Measurements from ENCODE around the gene TMEM123.

DNA sequence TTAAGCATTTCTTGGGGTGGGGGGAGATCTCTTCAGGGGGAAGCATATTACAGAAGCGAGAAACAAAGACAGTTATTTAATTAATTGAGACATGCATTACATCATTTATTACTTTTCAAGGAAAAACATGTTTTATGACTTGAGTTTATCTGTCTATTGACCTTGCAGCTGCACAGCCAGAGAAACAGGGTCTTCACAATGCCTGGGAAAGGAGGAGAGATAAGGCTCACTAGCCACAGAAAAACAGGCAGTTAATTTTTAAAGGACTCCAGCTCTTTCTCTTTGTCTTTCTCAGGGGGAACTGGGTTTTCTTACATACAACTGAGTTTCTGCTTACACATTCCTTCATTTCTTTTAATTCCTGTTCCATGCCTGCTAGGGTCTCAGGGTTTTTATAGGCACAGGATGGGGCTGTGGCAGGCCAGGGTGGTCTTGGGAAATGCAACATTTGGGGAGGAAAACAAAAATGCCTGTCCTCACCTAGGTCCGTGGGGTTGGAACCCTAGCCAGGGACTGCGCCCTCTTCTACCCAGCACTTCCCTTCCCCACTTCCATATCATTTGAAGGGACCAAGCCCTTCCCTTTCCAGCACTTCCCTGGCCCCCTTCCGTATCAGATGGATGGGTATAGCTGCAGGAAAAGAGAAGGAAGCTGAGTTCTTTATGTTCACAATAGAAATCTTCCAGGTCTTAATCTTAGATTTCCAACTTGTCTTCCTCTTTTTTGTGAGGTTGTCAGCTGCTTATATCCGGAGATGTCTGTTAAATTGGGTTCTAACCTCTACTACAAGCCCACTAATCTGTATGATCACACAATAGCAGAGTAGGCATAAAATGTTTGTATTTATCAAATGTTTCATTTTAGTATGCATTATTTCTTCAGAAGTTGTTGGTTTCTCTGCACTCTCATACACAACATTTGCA is 67.2 kb downstream of the TMEM123 start:
- no peak for TF ChIP-seq POLR2AphosphoS5 (IDR thresholded peaks at IDR 0.05; ENCODE audit: low read depth, low read length)
- TF ChIP-seq TAF1 (IDR thresholded peaks at IDR 0.05; ENCODE audit: borderline replicate concordance, insufficient read depth, low read length): no peak
- TF ChIP-seq, protein P1, sequence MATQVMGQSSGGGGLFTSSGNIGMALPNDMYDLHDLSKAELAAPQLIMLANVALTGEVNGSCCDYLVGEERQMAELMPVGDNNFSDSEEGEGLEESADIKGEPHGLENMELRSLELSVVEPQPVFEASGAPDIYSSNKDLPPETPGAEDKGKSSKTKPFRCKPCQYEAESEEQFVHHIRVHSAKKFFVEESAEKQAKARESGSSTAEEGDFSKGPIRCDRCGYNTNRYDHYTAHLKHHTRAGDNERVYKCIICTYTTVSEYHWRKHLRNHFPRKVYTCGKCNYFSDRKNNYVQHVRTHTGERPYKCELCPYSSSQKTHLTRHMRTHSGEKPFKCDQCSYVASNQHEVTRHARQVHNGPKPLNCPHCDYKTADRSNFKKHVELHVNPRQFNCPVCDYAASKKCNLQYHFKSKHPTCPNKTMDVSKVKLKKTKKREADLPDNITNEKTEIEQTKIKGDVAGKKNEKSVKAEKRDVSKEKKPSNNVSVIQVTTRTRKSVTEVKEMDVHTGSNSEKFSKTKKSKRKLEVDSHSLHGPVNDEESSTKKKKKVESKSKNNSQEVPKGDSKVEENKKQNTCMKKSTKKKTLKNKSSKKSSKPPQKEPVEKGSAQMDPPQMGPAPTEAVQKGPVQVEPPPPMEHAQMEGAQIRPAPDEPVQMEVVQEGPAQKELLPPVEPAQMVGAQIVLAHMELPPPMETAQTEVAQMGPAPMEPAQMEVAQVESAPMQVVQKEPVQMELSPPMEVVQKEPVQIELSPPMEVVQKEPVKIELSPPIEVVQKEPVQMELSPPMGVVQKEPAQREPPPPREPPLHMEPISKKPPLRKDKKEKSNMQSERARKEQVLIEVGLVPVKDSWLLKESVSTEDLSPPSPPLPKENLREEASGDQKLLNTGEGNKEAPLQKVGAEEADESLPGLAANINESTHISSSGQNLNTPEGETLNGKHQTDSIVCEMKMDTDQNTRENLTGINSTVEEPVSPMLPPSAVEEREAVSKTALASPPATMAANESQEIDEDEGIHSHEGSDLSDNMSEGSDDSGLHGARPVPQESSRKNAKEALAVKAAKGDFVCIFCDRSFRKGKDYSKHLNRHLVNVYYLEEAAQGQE (IDR thresholded peaks at IDR 0.05; ENCODE audit: insufficient read depth in 1 of 2, low read depth in 2 of 2, low read length in 2 of 2): no peak
